Medulla oblongata (tissue), 1 donor: ENCODE measurements around the gene A3GALT2.
A peak's percentile ranks its signal among the peaks of the same experiment; 100 is the strongest.

Experiments
- DNase-seq: peaks from one replicate; pipeline ENCODE4 v3.0.0-alpha.2; 2015; ENCODE audit errors: extremely low spot score

A3GALT2 gene

DNA sequence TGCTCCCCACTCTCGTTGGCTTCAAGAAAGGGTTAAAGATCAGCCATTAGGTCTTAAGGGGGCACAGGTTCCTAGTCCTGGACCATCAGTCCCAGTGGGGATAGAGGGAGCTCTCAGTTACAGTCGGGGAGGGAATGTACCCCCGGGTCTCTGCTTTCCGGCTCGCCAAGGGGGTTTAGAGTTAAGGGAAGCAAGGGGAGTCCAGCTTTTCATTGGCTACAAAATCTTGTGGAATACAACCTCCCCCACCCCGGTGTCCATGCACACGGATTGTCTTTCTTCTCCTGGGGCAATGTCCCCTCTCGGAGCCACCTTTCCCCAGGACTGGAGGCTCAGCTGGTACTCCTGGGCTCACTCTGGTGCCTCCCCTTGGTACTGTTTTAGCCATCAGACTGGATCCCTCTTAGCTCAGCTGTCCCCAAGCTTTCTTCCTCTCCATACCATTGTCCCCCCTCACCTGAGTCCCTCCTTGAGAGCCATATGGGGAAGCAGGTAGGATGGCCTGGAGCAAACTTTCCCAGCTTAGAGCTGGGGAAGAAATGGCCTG, at the start of gene A3GALT2:
A3GALT2 (minus strand) TSS at position 480 of the 547 bp plus-strand sequence; CDS start at position 480, 0 bp downstream.
- DNase-seq = no peak

DNA sequence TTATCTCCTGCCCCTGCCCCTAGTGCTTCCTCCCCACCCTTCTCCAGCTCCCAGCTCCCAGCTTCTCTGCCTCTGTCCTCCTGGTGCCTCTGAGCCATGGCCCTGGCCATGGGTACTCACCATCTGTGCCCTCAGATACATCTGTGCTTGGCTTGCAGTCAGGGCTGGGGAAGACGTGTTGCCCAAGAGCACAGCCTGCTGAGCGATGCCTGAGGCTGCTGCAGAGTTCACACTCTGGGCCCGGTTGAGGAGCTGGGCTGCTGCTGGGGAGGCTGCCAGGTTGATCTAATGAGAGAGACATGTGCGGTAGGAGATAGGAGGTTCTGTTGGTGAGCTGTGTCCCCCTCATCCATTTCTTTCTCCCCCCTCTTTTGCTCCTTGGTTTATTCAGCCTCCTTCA, 49.4 kb upstream of the A3GALT2 start:
- DNase-seq = no peak

- DNase-seq = no peak
Measured at GRCh38 chr1:33369764-33370163, 48.9 kb upstream of the A3GALT2 start.

- no peak for DNase-seq
Measured at GRCh38 chr1:33369081-33369480, 48.2 kb upstream of the A3GALT2 start.

- DNase-seq = no peak
Measured at GRCh38 chr1:33368431-33368830, 47.5 kb upstream of the A3GALT2 start.

DNA sequence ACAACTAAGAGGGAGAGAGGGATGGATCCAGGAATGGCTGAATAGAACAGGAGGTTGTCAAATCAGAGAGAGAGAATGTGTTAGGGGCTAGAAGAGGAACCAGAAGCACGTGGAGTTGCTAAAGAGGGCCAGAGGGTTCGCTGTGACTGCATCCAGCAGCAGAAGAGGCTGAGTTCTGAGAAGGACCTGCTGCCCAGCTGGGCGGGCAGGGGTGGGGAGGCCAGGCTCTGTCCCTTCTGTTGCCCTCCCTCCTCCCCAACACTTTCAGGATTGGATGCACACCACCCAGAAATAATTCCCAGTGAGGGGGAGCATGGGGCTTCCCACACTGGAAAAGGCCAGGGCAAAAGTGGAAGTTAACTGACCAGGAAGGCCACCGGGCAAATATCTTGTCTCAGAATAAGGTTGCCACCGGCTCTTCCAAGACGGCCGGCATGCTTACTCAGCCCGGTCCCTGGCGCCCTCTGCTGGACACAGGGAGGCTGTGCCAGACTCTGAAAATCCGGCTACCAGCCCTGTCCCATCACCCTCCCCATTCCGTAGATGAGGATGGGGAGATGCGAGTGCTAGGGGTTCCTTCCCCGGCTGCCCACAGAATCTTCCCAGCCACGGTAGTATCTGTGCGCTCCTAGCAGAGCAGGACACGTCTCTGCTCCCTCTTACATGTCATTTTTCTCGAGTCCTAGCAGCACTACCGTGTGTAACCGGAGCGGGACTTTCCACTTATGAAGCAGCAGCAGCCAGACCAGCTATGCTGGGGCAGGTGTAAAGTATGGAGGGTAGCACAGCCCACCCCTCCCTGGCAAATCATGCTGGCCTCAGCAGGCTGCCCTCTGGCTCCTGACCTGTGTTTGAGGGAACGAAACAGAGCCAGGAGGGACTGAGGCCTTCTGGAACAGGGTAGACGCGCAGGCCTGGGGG, 46.8 kb upstream of the A3GALT2 start:
- peak; percentile 96 for DNase-seq

GRCh38 chr1:33366762-33367484, 46.0 kb upstream of the A3GALT2 start:
- DNase-seq = no peak

DNA sequence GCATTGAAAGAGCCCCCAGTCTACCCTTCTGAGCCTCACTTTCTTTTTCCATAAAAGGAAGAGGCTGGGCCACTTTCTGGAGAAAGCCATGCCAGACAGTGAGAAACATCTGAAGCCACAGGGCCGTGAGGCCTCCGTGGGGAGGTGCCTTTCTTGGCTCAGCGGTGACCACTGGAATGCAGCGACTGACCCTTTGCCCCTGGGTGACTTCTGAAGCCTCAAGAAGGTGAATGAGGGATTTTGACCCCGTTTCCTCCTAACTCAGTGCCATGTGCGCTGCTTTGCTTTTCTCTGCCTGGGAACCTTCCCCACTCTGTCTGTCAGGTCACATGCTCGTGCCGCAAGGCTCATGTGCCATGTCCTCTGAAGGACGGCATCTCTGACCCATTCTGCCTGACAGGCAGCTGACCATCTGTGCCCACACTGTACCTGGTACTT, 44.7 kb upstream of the A3GALT2 start:
- peak; percentile 58 for DNase-seq

DNA sequence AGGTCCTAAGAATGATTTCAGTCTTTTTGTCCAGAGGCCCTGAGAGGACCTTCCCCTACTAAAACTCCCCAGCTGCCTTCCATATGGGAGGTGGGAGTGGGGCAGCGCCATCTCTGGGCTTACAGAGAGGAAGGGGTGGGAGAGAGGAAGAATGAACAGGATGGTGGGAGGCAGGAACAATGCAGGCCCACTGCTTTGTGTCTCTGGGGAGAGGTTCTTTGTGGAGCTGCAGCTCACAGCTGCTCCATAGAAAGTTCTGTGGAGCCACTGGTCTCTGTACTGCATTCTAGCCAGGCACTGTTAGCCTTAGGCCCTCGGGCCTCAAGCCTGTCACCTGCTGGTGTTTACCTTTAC, 43.6 kb upstream of the A3GALT2 start:
- no peak for DNase-seq

GRCh38 chr1:33363470-33363861, 42.6 kb upstream of the A3GALT2 start:
- DNase-seq = peak; percentile 92

- DNase-seq = no peak
Measured at GRCh38 chr1:33363021-33363420, 42.1 kb upstream of the A3GALT2 start.

DNA sequence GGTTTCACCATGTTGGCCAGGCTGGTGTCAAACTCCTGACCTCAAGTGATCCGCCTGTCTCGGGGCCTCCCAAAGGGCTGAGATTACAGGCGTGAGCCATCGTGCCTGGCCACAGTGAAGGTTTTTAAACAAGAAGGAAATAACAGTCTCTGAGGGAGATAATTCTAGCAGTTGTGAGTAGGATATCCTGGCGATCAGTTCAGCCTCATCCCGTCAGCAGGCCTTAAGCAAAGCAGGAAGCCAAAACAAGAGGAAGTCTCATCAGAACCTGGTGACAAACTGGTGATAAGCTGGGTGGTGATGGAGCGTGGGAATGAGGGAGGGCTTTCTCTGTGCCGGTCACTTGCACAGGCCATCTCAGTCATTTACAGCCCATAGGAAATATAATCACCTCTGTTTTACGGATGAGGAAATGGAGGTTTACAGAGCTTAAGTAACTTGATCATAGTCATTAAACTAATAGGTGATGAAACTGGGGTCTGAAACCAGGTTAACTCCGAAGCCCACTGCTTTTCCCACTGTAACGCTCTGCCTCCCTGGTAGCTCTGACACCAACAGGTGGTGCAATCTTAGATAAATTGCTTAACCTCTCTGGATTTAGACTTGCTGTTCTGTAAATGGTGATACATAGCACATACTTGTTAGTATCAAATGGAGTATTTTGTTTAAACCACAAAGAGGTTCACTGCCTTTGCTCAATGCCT, 40.8 kb upstream of the A3GALT2 start:
- peak; percentile 72 for DNase-seq

GRCh38 chr1:33360367-33360766, 39.5 kb upstream of the A3GALT2 start:
- DNase-seq = no peak

GRCh38 chr1:33359931-33360330, 39.0 kb upstream of the A3GALT2 start:
- DNase-seq = no peak

DNA sequence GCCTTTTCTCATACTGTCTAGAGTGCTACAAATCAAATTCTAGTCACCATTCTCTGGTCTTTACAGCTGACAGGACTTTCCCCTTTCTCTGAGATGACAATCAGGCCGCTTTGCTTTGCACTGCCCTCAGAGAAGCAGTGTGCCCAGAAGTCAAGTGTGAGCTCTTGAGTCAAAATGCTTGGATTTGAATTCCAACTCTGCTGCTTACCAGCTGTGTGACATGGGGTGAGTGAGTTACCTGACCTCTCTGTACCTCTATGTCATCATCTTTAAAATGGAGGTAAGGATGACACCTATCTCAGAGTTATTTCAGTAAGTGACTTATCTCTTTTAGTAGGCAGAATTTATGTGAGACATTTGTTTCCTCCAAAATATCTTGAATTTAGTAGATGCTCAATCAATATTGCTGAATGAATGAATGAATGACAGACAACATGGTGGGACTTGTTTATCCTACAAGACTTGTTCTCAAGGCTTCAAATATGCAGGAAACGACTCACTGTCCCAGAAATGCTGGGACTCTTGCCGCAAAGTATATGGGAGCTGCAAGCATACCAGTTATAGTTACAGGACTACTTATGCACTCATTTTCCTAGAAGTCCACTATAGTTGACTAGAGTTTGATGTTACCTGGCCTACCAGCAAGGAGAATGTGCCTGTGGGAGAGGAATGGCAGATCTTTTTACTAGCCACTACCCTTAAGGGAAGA, 38.1 kb upstream of the A3GALT2 start:
- DNase-seq = peak; percentile 70

GRCh38 chr1:33358114-33358794, 37.4 kb upstream of the A3GALT2 start:
- peak; percentile 79 for DNase-seq

DNA sequence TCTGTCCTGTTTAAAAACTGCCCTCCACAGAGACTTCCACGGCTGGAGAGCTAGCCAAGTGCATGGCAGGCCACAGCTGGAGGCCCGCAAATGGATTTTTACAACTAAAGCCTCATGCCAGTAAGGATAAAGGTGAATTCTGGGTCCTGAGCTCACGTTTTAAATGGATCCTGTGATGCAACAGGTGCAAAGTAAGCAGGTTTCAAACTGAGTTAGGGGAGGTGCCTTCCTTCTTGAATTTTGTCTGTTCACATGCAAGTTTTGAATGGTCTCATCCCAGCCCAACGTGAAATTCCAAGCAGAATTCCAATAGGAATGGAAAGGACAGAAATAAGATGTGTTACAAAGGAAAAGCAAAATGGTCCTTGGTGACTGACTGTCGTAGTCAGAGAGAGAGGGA, 36.2 kb upstream of the A3GALT2 start:
- DNase-seq = no peak

DNA sequence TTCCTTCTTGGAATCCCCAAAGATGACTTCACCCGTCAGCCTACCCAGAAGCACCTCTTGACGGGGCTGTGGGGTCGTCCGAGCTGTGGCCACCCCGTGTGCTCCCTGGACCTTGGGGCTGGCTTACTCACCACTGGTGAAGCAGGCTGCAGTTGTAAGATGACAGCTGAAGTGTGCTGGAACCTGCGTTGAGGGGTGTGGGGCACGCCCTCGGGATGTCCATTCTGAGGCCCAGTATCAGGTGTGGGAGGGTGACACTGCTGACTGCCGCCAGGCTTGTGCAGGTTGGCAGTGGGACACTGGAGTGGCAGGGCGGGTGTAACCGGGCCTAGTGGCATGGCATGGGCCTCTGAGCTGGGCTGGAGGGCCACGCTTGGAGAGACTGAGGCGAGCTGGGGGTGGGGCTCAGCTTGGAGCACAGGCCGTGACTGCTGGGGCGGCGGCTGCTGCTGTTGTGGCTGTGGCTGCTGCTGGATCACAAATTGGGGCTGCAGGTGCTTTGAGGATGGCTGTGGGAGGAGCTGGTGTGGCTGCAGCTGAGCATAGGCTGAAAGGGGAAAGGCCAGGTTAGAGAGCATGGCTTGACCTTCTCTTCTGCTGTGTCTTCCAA, 33.9 kb upstream of the A3GALT2 start:
- no peak for DNase-seq

DNA sequence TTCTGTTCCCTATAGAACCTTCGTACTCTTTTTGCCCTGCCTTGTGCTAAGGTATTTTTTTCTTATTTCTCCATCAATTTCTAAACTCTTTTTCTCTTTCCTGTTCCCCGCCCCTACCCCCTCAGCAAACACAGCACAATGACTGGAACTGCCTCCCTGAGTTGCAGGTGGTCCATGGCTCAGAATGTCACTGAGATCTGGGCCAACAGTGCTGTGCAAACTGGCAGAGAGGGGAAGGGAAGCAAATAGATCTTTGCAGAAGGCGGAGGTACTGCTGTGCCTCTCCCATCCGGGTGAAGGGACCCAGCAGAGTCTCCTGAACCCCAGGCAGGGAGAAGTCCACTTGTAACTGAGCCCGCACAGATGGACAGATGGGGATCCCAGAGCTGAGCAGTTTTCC, 32.6 kb upstream of the A3GALT2 start:
- no peak for DNase-seq

DNA sequence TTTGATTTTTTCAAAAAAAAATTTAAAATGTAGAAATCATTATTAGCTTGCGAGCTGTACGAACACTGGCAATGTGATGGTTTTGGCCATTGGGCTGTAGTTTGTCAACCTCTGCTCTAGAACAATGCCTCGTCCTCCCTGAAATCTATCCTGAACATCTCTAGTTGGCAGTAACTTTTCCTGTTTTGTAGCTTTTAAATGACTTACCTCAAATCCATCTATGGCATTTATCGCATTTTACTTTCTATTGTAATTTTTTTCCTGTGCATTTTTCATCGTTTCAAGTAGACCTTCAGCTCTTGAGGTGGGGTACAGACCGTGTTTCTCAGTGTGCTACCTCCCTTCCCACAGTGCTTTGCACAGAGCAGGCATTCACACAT, 30.4 kb upstream of the A3GALT2 start:
- DNase-seq = no peak
